Fibroblast of upper back skin (primary cell): ENCODE data around the gene PRKCA.
"Not testable (repeated sequence)": the region's sequence is repeated elsewhere in the genome, so short reads cannot be mapped to it uniquely, and the experiment has no call there.

ENCODE experiments used
- DNase-seq: peaks from one replicate; pipeline ENCODE4 v3.0.0-alpha.2; 2013

Gene PRKCA

GRCh38 chr17:66582373-66583111, 280.1 kb downstream of the PRKCA start:
- DNase-seq = no peak

- DNase-seq = no peak
Observed at GRCh38 chr17:66583112-66583748, 280.8 kb downstream of the PRKCA start.

GRCh38 chr17:66584927-66585326, 282.5 kb downstream of the PRKCA start:
- no peak for DNase-seq

- no peak for DNase-seq
Observed at GRCh38 chr17:66585472-66585871, 283.1 kb downstream of the PRKCA start.

- no peak for DNase-seq
Observed at GRCh38 chr17:66589892-66590291, 287.5 kb downstream of the PRKCA start.

GRCh38 chr17:66593116-66593515, 290.7 kb downstream of the PRKCA start:
- DNase-seq = no peak

GRCh38 chr17:66595893-66596292, 293.5 kb downstream of the PRKCA start:
- no peak for DNase-seq

GRCh38 chr17:66602659-66603384, 300.4 kb downstream of the PRKCA start:
- peak; percentile 61 for DNase-seq

- DNase-seq = no peak
Observed at GRCh38 chr17:66604376-66604775, 302.0 kb downstream of the PRKCA start.

- peak; percentile 73 for DNase-seq
Observed at GRCh38 chr17:66605541-66605940, 303.1 kb downstream of the PRKCA start.

- DNase-seq = no peak
Observed at GRCh38 chr17:66610361-66611133, 308.1 kb downstream of the PRKCA start.

GRCh38 chr17:66611397-66611796, 309.0 kb downstream of the PRKCA start:
- DNase-seq = no peak

GRCh38 chr17:66612993-66613392, 310.6 kb downstream of the PRKCA start:
- no peak for DNase-seq

- no peak for DNase-seq
Observed at GRCh38 chr17:66614469-66614868, 312.1 kb downstream of the PRKCA start.

GRCh38 chr17:66619206-66619605, 316.8 kb downstream of the PRKCA start:
- DNase-seq = no peak

GRCh38 chr17:66620528-66620927, 318.1 kb downstream of the PRKCA start:
- peak; percentile 46 for DNase-seq

- DNase-seq = not testable (repeated sequence)
Observed at GRCh38 chr17:66624630-66625029, 322.2 kb downstream of the PRKCA start.

GRCh38 chr17:66625311-66625767, 322.9 kb downstream of the PRKCA start:
- DNase-seq = peak; percentile 58

- peak; percentile 73 for DNase-seq
Observed at GRCh38 chr17:66627985-66628384, 325.6 kb downstream of the PRKCA start.

- DNase-seq = no peak
Observed at GRCh38 chr17:66629762-66630161, 327.3 kb downstream of the PRKCA start.

GRCh38 chr17:66630379-66630778, 328.0 kb downstream of the PRKCA start:
- DNase-seq = no peak

- no peak for DNase-seq
Observed at GRCh38 chr17:66630828-66631472, 328.5 kb downstream of the PRKCA start.
